Sigmoid colon (tissue), 3 donors: ENCODE results near the gene CCNF.

ENCODE experiments used
- POLR2A ChIP-seq, 2 donors: fragments of 450-650 bp; IDR thresholded peaks; one replicate each; pipeline ENCODE4 v1.6.1; 2016; ENCODE audit warnings: antibody characterized with exemption in 2 of 2, mild to moderate bottlenecking in 2 of 2, moderate library complexity in 2 of 2
- TF ChIP-seq, protein P1 (sequence below), 4 experiments: fragments of 450-650 bp in 3 of 4; fragments of 200-600 bp in 1 of 4; IDR thresholded peaks; one replicate each; pipeline ENCODE4 v1.5.1; 2016 to 2019; ENCODE audit warnings: antibody characterized with exemption in 4 of 4, mild to moderate bottlenecking in 3 of 4, moderate library complexity in 2 of 4

DNA sequence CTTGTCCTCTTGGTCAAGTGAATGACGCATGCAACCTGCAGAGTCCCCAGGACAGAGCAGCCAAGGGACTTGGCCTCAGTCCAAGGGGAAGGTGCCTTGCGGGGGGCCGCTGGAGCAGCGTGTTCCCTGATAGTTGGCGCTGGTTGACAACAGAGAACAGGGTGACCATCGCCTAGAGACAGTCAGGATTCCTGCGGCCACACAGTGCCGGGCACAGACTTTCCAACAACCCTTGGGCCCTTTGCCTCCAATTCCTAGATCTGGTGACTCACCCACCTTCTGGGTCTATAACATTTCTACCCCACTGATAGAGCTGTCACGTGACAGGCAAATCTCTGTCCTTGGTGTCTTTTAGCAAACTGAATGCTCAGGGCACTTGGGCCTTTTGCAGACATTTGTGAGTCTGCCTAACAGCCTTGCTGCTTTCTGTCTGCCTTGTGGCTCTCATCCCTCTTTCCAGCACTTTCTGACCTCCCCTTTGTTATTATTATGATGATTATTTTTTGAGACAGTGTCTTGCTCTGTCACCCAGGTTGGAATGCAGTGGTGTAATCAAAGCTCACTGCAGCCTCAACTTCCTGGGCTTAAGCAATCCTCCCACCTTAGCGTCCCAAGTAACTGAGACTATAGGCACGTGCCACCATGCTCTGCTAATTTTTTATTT is 18.8 kb downstream of the CCNF start:
- TF ChIP-seq POLR2A (IDR thresholded peaks at IDR 0.05) = no peak
- TF ChIP-seq, protein P1, sequence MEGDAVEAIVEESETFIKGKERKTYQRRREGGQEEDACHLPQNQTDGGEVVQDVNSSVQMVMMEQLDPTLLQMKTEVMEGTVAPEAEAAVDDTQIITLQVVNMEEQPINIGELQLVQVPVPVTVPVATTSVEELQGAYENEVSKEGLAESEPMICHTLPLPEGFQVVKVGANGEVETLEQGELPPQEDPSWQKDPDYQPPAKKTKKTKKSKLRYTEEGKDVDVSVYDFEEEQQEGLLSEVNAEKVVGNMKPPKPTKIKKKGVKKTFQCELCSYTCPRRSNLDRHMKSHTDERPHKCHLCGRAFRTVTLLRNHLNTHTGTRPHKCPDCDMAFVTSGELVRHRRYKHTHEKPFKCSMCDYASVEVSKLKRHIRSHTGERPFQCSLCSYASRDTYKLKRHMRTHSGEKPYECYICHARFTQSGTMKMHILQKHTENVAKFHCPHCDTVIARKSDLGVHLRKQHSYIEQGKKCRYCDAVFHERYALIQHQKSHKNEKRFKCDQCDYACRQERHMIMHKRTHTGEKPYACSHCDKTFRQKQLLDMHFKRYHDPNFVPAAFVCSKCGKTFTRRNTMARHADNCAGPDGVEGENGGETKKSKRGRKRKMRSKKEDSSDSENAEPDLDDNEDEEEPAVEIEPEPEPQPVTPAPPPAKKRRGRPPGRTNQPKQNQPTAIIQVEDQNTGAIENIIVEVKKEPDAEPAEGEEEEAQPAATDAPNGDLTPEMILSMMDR (IDR thresholded peaks at IDR 0.05) = no peak
